Measurements from ENCODE around the gene LINGO4.

- TF ChIP-seq CTCF (conservative IDR thresholded peaks at IDR 0.05; ENCODE audit: low read depth, low read length) = no peak
- TF ChIP-seq EZH2 (IDR thresholded peaks at IDR 0.05; ENCODE audit: borderline replicate concordance, low read depth, low read length, poor library complexity, severe bottlenecking) = no peak
These were observed 14.9 kb upstream of the LINGO4 start for GRCh38 chr1:151819976-151820623.
